ENCODE measurements around the gene MCF2L2.
"Not testable (repeated sequence)": the region's sequence is repeated elsewhere in the genome, so short reads cannot be mapped to it uniquely, and the experiment has no call there.

MCF2L2 gene

GRCh38 chr3:183468424-183468823 is 40.0 kb upstream of the MCF2L2 start:
- H3K27ac ChIP-seq = no peak overlapping the region
- no peak for TF ChIP-seq CTCF (IDR thresholded peaks at IDR 0.05)
- TF ChIP-seq ZFX (IDR thresholded peaks at IDR 0.05; ENCODE audit: borderline replicate concordance) = no peak

DNA sequence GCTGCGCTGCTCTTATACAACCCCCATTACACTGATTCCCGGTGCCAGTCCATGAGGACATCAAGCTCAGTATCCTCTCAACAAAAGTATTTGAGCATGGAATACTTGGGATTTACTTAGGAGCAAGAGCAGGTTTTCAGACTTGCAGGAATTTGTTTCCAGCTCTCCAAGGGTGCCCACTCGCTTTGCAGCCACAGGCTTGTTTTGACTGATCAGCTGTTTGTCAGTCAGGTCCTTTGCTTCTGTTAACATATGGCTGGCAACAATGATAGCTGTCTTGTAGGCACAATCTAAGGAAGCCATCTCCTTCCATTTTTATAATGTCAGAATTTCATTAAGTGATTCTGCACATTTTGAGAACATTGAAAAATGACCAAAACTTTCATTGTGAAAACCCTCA is 38.2 kb upstream of the MCF2L2 start:
- no peak for TF ChIP-seq CTCF (IDR thresholded peaks at IDR 0.05)
- no peak for TF ChIP-seq ZFX (IDR thresholded peaks at IDR 0.05; ENCODE audit: borderline replicate concordance)
- H3K27ac ChIP-seq = no peak overlapping the region

GRCh38 chr3:183465710-183466109 is 37.3 kb upstream of the MCF2L2 start:
- not testable (repeated sequence) for H3K27ac ChIP-seq

GRCh38 chr3:183464480-183464879 is 36.1 kb upstream of the MCF2L2 start:
- no peak overlapping the region for H3K27ac ChIP-seq
- TF ChIP-seq ZFX (IDR thresholded peaks at IDR 0.05; ENCODE audit: borderline replicate concordance) = no peak

GRCh38 chr3:183460081-183461055 is 31.9 kb upstream of the MCF2L2 start:
- TF ChIP-seq ZFX (IDR thresholded peaks at IDR 0.05; ENCODE audit: borderline replicate concordance) = no peak
- no peak for TF ChIP-seq CTCF (IDR thresholded peaks at IDR 0.05)
- no peak overlapping the region for H3K27ac ChIP-seq

DNA sequence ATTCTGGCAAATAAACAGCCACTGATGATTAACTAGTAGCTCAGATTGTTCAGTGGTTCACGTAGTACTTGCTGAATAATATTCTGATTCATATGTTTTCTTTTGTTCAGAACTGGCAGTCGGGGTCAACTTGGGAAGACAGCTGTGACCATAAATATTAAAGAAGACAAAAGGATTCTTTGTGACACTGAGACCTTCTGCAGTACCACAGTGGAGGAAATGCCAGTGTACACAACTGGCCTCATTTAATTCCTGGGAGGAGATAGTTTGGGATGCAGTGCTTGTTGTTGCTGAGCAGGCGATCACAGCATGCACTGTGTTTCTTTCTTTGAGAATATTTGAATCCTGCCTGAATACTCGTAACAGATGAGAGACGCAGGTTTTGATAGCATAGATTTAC is 26.7 kb upstream of the MCF2L2 start:
- TF ChIP-seq ZFX (IDR thresholded peaks at IDR 0.05; ENCODE audit: borderline replicate concordance) (no peak), CTCF (IDR thresholded peaks at IDR 0.05) (no peak)
- no peak overlapping the region for H3K27ac ChIP-seq

DNA sequence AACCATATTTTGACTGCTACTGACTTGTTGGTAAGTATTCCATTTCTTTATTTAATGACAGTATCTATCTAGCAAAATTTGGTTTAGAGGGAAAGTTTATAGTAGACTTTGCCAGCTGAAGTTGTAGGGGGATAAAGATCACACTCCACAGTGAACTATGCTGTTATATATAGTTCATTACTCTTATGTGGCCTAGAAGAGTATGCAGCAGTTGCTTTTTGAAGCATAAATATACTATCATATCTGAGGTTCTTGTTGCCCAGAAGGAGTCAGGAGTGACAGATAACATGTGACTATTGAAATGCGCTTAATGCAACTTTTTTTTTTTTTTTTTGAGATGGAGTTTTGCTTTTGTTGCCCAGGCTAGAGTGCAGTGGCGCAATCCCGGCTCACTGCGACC is 25.6 kb upstream of the MCF2L2 start:
- no peak for TF ChIP-seq ZFX (IDR thresholded peaks at IDR 0.05; ENCODE audit: borderline replicate concordance)
- no peak for TF ChIP-seq CTCF (IDR thresholded peaks at IDR 0.05)
- H3K27ac ChIP-seq = no peak overlapping the region

- no peak for TF ChIP-seq ZFX (IDR thresholded peaks at IDR 0.05; ENCODE audit: borderline replicate concordance)
- no peak for TF ChIP-seq CTCF (IDR thresholded peaks at IDR 0.05)
- H3K27ac ChIP-seq = no peak overlapping the region
These were observed 21.4 kb upstream of the MCF2L2 start for GRCh38 chr3:183449791-183450190.

Measured in 22Rv1 (cell line).